H1 (cell line): Measurements from ENCODE around the gene UBAP1L.

Experiments
- CREB1 ChIP-seq: IDR thresholded peaks from 2 replicates; pipeline ENCODE4 v1.6.1; 2012; ENCODE audit warnings: inconsistent platforms
- EZH2 ChIP-seq: fragments of 200-600 bp; sonication (generic); IDR thresholded peaks from 2 replicates; pipeline ENCODE4 v1.7.1; 2012; ENCODE audit warnings: low read depth, mild to moderate bottlenecking, moderate library complexity, low read length, inconsistent platforms; ENCODE audit not compliant: severe bottlenecking
- PHF8 ChIP-seq: fragments of 200-600 bp; sonication (generic); conservative IDR thresholded peaks from 2 replicates; pipeline ENCODE4 v1.7.1; 2012; ENCODE audit warnings: low read depth, mild to moderate bottlenecking, inconsistent platforms, low read length, moderate library complexity
- POLR2A ChIP-seq, 2 experiments: IDR thresholded peaks; 1 replicate in 1 of 2; 2 replicates in 1 of 2; pipeline ENCODE4 v1.6.1; 2011; ENCODE audit warnings: low read depth in 2 of 2, low read length in 2 of 2, mild to moderate bottlenecking in 2 of 2; ENCODE audit errors: control extremely low read depth in 1 of 2
- POLR2AphosphoS5 ChIP-seq: IDR thresholded peaks from 2 replicates; pipeline ENCODE4 v1.6.1; 2011; ENCODE audit warnings: low read depth, low read length
- RAD21 ChIP-seq, 2 experiments: IDR thresholded peaks in 1 of 2; conservative IDR thresholded peaks in 1 of 2; 2 replicates each; pipeline ENCODE4 v1.6.1; 2011; ENCODE audit warnings: low read depth in 2 of 2, low read length in 2 of 2, improper control_type of control experiment in 1 of 2, inconsistent platforms in 1 of 2, mild to moderate bottlenecking in 1 of 2, moderate library complexity in 1 of 2
- SIRT6 ChIP-seq: IDR thresholded peaks from one replicate; pipeline ENCODE4 v1.7.1; 2012; ENCODE audit warnings: low read length, inconsistent platforms
- TAF1 ChIP-seq: IDR thresholded peaks from 2 replicates; pipeline ENCODE4 v1.6.1; 2011; ENCODE audit warnings: mild to moderate bottlenecking, low read depth, low read length
- YY1 ChIP-seq: IDR thresholded peaks from 2 replicates; pipeline ENCODE4 v1.6.1; 2011; ENCODE audit warnings: low read depth, mild to moderate bottlenecking, low read length
- TF ChIP-seq, protein P1 (sequence below), 3 experiments: IDR thresholded peaks; 1 replicate in 2 of 3; 2 replicates in 1 of 3; pipeline versions ENCODE4 v1.5.1 to v1.6.1; 2011; ENCODE audit warnings: low read length in 3 of 3, mild to moderate bottlenecking in 3 of 3, inconsistent platforms in 2 of 3, low read depth in 1 of 3, moderate library complexity in 1 of 3; ENCODE audit not compliant: insufficient read depth in 1 of 3; ENCODE audit errors: control extremely low read depth in 1 of 3

GRCh38 chr15:65091946-65092770 lies 22.8 kb downstream of the UBAP1L start:
- no peak for TF ChIP-seq PHF8
- no peak for TF ChIP-seq TAF1
- TF ChIP-seq POLR2A (IDR thresholded peaks at IDR 0.05; ENCODE audit: control extremely low read depth in 1 of 2, low read depth in 2 of 2, low read length in 2 of 2) = no peak
- TF ChIP-seq, protein P1, sequence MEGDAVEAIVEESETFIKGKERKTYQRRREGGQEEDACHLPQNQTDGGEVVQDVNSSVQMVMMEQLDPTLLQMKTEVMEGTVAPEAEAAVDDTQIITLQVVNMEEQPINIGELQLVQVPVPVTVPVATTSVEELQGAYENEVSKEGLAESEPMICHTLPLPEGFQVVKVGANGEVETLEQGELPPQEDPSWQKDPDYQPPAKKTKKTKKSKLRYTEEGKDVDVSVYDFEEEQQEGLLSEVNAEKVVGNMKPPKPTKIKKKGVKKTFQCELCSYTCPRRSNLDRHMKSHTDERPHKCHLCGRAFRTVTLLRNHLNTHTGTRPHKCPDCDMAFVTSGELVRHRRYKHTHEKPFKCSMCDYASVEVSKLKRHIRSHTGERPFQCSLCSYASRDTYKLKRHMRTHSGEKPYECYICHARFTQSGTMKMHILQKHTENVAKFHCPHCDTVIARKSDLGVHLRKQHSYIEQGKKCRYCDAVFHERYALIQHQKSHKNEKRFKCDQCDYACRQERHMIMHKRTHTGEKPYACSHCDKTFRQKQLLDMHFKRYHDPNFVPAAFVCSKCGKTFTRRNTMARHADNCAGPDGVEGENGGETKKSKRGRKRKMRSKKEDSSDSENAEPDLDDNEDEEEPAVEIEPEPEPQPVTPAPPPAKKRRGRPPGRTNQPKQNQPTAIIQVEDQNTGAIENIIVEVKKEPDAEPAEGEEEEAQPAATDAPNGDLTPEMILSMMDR (IDR thresholded peaks at IDR 0.05; ENCODE audit: control extremely low read depth in 1 of 3, insufficient read depth in 1 of 3, low read depth in 1 of 3, low read length in 3 of 3) = no peak
- no peak for TF ChIP-seq EZH2
- no peak for TF ChIP-seq YY1
- no peak for TF ChIP-seq RAD21 (IDR thresholded peaks at IDR 0.05 in 1 of 2, conservative IDR thresholded peaks at IDR 0.05 in 1 of 2; ENCODE audit: low read depth in 2 of 2, low read length in 2 of 2)
- no peak for TF ChIP-seq POLR2AphosphoS5
- TF ChIP-seq CREB1 = no peak
- TF ChIP-seq SIRT6 = no peak
